ENCODE results near the gene MPDU1. TPM values are rescaled to one million over a fixed set of nuclear protein-coding genes. Genes with fewer than 3 reads are reported as not detected.
A peak's percentile ranks its signal among the peaks of the same experiment; 100 is the strongest.

Gene MPDU1
- 43.1 TPM for polyA plus RNA-seq (ENCODE audit: insufficient read length)

DNA sequence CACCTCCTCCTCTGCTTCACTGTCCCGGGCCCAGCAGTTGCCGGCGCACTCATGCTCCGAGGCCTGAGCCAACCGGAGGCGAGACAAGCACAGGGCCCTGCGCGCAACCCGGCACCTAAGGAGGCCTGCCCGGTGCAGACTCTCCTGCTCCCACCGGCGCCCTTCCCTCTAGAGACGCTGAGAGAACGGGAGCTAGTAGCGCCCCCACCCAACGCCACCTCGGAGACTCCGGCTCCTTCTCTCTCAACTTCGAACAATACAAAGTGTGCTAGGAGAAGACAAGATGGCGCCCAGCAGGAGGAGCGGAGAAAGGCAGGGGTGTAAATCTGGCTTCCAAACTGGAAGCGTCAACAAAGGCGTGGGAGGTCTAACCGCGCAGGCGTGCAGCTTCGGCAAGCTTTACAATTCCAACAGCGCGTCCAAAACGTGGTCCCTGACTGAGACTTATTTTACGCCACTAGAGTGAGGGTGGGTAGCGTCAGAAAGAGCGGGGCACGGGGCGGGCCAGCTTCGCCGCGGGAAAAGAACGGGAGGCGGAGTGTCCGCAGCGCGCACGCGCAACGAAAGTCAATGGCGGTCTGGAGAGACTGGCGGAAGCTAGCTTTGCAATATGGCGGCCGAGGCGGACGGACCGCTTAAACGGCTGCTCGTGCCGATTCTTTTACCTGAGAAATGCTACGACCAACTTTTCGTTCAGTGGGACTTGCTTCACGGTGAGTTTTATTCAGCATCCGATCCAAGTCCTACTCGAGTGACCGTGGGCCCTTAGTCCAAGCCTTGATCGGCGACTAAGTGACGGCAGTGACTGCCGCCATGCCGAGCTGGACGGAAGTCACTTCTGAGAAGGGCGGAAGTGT, at the start of gene MPDU1:
MPDU1 (plus strand) TSS at position 600 of the 857 bp plus-strand sequence; CDS start at position 611, 11 bp downstream.
- DNase-seq (ENCODE audit: low read depth) = peak; percentile 98

DNA sequence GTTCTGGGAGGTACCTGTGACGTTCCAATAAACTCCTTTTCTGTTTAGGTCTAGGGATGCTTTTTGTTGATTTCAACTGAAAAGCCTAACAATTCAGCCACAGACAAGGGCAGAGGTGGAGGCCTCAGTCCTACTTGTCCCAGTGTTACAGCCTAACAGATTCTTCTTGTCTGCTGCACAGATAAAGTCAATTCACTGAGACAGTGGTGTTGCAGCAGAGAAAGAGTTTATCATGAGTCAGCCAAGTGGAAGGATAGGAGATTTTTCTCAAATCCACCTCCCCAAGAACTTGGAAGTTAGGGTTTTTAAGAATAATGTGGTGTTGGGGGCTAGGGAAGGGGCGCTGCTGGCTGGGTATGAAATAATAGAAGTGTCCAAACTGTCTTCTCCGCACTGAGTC, 45.6 kb upstream of the MPDU1 start:
- DNase-seq (ENCODE audit: low read depth) = no peak

DNA sequence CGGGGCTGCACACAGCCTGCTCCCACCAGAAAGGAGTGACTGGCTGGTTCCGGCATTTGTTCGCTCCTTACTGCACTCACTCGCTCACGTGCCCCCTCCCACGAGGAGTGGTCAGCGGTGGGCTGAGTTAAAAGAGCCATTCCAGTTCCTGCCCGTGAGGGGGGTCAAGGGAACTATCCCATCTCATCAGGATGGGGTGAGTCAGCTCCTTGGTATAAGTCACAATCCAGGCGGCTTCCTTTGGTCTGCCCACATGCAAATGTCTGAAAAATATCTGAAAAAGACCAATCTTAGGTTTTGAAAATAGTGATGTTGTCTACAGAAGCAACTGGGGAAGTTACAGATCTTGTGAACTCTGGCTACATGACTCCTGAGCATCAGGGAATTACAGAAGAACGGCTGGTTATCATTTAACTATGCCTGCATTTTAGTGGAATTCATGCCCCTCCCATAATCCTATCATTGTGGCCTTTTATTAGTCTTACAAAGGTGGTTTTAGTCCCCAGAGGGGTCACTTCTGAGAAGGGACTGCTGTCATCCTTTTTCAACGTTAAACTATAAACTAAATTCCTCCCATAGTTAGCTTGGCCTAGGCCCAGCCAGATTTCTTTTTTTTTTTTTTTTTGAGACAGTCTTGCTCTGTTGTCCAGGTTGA, 44.6 kb upstream of the MPDU1 start:
- DNase-seq (ENCODE audit: low read depth) = no peak

DNA sequence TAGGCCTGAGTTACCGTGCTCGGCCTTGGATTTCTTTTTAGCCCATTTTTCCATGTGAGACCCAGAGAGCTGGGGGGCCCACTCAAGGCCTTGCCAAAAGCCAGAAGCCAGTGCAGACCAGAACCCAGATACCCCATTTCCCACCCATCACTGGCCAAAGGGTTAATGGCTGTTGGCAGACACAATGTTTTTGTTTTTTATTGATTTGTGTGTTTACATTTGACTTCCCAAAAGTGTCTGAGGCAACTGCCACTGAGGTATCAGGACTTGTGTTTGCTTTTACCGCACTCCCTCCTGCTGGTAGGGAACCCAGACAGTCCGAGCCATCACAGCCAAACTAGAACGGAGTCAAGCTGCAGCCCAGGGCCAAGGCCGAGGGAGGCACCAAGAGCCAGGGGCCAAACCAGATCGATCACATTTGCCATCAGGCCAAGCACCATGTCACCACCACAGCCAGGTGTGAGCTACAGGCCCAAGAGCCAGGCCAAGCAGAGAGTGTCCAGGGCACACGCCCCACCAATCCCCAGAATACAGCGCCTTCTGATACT, 42.5 kb upstream of the MPDU1 start:
- no peak for DNase-seq (ENCODE audit: low read depth)

DNA sequence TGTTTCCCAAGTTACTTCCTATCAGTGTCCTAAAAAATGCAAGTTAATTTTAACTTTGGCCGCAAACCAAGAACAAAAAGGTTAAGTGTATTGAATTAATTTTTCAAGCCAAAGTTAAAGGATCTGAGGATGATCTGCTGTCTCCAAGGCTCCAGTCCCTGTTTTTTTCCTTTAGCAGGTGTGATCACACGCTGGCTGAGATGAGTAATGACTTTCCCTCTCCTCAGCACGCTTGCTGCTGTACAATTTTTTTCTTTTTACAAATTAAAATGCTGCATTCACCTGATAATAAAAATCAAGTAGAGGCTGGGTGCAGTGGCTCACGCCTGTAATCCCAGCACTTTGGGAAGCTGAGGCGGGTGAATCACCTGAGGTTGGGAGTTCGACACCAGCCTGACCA, 38.7 kb upstream of the MPDU1 start:
- DNase-seq (ENCODE audit: low read depth) = no peak

DNA sequence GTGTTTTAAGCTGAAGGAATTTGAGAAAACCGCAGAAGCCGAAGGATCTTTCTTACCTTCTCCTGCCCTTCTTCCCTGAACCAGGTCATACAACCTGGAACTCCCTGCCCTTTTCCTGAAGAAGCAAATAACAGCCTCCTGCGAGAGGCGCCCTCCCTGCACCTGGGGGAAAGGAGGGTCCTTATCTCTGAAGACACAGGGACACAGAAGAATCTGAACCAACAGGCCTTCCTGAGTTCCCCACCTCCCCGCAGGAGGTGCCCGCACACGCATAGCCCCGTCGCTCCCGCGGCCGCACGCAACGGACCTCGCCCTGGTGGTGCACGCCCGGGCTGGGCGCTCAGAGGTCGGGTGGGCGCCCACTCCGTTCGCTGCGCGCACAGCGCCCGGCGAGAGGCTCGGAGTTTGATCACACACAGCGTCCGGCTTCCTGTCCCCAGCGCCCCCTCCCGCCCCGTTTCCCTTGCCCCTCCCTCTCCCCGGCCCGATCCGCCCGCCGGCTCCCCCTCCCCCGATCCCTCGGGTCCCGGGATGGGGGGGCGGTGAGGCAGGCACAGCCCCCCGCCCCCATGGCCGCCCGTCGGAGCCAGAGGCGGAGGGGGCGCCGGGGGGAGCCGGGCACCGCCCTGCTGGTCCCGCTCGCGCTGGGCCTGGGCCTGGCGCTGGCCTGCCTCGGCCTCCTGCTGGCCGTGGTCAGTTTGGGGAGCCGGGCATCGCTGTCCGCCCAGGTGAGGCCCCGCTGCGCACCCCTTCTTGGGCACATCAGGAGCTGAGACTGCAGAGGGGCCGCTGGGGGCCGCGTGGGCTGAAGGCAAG, 34.9 kb upstream of the MPDU1 start, which contains the start of gene TNFSF12:
TNFSF12 (plus strand) TSS at position 474 of the 816 bp plus-strand sequence; CDS start at position 570, 96 bp downstream.
- DNase-seq (ENCODE audit: low read depth) = no peak

DNA sequence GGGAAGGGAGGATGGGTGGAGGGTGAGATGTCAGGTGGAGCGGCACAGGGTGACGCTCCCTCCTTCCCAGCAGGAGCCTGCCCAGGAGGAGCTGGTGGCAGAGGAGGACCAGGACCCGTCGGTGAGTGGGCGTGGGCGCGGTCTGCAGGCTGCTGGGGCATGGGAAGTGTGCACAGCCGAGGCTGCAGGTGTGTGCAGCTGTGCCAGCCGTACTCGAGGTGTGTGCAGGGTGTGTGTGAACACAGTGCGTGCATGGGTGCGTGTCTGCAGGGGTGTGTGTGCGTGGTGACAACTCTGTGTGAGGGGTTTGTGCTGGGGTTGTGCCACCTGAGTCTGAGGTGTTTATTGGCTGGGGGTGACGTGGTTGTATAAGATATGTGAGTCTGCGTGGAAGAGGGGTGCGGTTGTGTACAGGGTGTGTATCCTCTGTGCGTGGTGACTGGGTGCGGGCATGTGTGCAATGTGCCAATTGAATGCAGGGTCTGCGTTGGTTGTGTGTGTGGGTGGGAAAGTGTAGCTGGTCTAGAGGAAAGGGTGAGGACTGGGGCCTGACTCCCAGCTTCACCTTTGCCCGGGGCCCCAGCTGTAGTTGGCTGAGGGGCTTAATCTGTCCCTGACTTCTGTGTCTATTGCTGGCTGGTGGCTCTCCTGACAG, 34.1 kb upstream of the MPDU1 start:
- no peak for DNase-seq (ENCODE audit: low read depth)

DNA sequence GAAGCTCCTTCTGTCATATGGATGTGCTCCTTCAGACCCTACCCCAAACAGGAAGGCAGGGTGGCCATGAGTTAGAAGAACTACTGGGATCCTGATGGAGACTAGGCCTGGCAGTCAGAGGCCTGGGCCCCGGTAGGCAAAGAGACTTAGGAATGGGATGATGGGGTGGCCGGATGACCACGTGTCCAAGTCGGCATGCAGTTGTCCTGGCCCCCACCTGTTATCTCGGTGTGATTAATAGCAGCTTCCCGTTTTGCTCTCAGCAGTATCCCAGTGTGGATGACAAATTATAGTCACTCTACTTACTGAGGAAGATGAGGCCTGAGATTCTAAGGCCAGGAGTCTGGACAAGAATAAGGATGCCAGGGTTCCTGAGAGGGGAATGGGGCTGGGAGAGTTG, 33.3 kb upstream of the MPDU1 start:
- no peak for DNase-seq (ENCODE audit: low read depth)

DNA sequence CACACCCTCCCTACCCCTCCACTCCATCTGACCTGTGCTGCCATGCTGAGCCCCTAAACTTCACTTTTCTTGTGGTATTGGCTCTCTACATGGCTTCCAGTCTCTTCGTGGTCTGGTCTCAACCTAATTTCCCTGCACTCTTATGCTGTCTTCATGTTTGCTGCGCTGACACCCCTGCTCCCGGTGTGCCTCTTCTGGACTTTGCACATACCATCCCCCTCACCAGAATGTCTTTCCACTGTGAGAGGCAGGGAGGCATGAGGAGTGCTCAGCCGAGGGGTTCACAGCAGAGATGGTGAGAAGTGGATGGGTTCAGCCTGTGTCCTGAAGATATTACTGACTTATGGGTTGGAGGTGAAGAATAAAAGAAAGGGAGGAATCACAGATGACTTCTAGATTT, 32.3 kb upstream of the MPDU1 start:
- DNase-seq (ENCODE audit: low read depth) = no peak

DNA sequence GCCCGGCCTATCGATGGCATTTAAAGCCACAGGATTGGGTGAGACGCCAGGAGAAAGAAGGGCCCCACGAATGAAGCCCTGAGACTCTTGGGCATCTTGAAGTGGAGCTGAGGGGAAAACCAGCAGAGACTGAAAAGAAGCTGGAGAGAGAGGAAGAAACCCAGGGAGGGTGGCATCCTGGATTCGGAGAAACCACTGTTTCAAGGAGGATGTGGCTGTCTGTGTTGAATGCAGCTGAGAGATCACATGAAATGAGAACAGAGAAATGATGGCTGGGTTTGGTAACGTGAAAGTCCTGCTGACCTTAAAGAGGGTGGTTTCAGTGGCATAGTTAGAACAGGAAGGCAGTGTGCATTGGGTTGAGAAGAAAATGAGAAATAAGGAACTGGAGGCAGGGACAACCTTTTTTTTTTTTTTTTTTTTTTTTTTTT, 31.0 kb upstream of the MPDU1 start:
- no peak for DNase-seq (ENCODE audit: low read depth)

DNA sequence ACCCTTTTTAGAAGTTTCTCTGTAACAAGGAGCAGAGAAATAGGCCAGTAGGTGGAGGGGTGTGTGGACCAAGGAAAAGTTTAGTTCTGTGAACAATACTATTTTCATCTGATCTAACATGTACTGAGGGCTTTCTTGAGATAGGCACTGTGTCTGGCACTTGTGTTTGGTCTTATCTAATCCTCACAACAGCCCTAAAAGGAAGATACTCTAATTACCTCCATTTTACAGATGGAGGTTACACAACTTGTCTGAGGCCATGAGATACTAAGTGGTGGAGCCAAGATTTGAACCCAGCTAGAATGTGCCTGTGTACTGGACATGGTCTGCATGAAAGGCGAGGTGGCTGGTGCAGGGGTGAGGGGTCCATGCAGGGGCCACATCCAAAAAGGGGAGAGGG, 30.3 kb upstream of the MPDU1 start:
- no peak for DNase-seq (ENCODE audit: low read depth)

DNA sequence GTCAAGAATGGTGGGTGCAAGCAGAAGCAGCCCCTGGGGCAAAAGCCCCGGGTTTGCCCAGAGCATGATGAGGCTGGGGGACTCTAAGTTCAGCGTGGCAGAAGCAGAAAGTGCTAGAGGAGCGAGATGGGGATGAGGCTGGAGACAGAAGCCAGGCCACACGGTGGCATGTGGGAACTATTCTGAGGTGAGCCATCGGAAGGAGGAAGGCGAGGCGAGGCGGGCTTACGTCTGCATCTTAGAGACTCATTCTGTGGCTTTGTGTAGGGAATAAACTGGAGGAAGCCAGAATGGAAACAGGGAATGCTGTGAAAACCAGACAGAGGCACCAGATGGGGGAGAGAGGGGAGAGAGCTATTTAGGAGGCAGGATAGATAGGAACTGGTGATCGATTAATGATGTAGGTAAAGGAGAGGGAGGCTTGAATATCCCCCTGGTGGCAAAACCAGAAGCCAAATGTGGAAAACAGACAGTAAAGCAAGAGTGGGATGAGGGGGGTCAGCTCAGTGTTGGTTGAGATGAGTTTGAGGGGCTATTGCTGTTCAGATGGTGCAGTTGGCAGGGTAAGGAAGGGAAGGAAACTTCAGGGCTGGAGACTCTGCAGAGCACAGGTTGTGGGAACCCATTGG, 28.2 kb upstream of the MPDU1 start:
- DNase-seq (ENCODE audit: low read depth) = no peak

DNA sequence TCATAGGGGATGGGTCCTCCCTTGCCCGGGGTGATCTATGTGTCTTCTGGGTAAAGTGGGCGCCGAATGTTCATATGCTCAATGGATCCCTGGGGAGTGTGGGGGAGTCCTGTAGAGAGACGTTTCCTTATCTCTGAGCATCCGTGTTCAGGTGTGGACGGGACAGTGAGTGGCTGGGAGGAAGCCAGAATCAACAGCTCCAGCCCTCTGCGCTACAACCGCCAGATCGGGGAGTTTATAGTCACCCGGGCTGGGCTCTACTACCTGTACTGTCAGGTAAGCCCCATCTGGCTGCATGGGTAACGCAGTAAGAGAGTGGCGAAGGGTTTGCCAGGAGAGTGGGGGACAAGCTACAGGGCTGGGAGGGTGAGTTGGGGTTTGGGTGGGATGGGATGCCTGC, 27.0 kb upstream of the MPDU1 start:
- DNase-seq (ENCODE audit: low read depth) = no peak

DNA sequence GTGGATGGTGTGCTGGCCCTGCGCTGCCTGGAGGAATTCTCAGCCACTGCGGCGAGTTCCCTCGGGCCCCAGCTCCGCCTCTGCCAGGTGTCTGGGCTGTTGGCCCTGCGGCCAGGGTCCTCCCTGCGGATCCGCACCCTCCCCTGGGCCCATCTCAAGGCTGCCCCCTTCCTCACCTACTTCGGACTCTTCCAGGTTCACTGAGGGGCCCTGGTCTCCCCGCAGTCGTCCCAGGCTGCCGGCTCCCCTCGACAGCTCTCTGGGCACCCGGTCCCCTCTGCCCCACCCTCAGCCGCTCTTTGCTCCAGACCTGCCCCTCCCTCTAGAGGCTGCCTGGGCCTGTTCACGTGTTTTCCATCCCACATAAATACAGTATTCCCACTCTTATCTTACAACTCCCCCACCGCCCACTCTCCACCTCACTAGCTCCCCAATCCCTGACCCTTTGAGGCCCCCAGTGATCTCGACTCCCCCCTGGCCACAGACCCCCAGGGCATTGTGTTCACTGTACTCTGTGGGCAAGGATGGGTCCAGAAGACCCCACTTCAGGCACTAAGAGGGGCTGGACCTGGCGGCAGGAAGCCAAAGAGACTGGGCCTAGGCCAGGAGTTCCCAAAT, 26.4 kb upstream of the MPDU1 start:
- DNase-seq (ENCODE audit: low read depth) = no peak

DNA sequence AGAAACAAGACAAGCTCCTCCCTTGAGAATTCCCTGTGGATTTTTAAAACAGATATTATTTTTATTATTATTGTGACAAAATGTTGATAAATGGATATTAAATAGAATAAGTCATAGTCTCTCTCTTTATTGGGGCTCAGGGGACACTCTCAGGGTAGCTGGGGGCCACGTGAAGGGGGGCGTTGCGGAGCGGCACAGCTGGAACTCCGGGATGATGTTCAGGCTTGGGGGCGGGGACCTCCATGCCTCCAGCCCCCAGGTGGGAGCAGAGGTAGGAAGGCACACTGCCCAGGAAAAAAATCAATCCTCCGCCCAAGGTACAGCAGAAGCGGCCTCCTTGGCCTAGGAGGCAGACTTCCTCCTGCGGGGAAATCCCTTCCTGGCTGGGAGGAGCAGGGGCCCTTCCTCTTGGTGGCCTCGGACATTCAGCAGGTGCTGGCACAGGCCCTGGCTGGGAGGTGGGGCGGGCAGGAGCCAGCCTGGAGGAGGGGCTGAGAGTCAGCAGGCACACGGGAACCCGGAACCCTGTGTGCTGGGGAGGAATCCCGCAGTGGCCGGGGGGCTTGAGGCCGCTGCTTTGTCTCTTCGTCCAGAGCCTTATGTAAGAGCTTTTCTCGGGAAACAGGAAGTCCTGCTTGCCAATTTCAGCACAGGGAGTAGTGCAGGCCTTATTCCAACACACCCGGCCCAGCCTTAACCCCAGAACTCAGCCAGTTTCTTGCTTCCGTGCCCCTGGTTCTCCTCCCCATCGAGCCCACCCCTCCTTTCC, 25.7 kb upstream of the MPDU1 start:
- DNase-seq (ENCODE audit: low read depth) = peak; percentile 82

DNA sequence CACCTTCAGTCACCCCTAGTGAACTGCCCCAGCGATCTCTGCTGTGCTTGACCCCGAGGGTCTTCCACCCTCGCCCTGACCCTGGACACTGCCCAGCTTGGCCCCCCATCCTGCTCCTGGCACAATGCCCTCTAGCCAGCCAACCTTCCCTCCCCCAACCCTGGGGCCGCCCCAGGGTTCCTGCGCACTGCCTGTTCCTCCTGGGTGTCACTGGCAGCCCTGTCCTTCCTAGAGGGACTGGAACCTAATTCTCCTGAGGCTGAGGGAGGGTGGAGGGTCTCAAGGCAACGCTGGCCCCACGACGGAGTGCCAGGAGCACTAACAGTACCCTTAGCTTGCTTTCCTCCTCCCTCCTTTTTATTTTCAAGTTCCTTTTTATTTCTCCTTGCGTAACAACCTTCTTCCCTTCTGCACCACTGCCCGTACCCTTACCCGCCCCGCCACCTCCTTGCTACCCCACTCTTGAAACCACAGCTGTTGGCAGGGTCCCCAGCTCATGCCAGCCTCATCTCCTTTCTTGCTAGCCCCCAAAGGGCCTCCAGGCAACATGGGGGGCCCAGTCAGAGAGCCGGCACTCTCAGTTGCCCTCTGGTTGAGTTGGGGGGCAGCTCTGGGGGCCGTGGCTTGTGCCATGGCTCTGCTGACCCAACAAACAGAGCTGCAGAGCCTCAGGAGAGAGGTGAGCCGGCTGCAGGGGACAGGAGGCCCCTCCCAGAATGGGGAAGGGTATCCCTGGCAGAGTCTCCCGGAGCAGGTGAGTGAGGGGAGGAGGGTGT, 24.9 kb upstream of the MPDU1 start, which contains the start of gene TNFSF13:
TNFSF13 (plus strand) TSS at position 207 of the 776 bp plus-strand sequence; CDS start at position 497, 290 bp downstream.
- DNase-seq (ENCODE audit: low read depth) = no peak

DNA sequence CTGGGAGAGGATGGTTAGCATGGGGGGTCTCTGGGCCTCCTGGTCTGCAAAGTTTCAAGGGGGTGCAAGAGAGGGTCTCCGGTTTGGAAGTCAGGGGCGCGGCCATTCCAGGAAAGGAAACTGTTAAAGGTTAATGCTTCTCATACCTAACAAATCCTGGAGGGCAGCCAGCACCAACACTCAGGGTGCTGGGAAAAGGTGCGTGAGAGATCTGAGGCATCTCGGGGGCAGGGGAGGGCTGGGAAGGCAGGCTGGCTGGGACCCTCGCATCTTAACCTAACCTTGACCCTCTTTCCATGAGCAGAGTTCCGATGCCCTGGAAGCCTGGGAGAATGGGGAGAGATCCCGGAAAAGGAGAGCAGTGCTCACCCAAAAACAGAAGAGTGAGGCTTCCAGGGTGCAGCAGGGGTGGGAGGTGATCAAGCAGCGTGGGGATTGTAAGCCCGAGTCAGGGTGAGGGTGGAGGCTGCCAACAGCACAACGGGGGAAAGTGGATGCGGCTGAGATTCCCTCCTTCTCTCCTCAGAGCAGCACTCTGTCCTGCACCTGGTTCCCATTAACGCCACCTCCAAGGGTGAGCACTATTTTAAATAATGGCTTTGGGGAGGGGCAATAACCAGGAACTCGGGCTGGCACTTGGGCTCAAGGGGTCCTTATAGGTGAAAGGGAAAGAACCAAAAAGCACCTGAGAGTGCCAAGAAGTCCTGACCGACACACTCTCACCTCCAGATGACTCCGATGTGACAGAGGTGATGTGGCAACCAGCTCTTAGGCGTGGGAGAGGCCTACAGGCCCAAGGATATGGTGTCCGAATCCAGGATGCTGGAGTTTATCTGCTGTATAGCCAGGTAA, 24.1 kb upstream of the MPDU1 start:
- DNase-seq (ENCODE audit: low read depth) = no peak
